Liver (tissue), 9 donors: ENCODE results near the gene IFT27. TPM values are rescaled to one million over a fixed set of nuclear protein-coding genes. Genes with fewer than 3 reads are reported as not detected.

Source experiments
- DNase-seq: peaks from one replicate; pipeline ENCODE4 v3.0.0-alpha.2; 2017; ENCODE audit warnings: low spot score
- H3K27ac ChIP-seq, 2 donors: one replicate each; pipeline ENCODE4 v1.7.0; 2013; ENCODE audit warnings: inconsistent platforms in 2 of 2, low read length in 2 of 2, control low read depth in 1 of 2, low read depth in 1 of 2, mild to moderate bottlenecking in 1 of 2
- H3K27me3 ChIP-seq, 4 donors: one replicate each; pipeline versions ENCODE4 v1.6.1 to v1.7.0; 2013; ENCODE audit warnings: low read length in 3 of 4, inconsistent platforms in 1 of 4, mild to moderate bottlenecking in 1 of 4, moderate library complexity in 1 of 4; ENCODE audit not compliant: control insufficient read depth in 4 of 4, insufficient read depth in 4 of 4
- H3K36me3 ChIP-seq, 4 donors: one replicate each; pipeline versions ENCODE4 v1.6.1 to v1.7.0; 2013; ENCODE audit warnings: low read length in 3 of 4, mild to moderate bottlenecking in 3 of 4, low read depth in 1 of 4, moderate library complexity in 1 of 4; ENCODE audit not compliant: control insufficient read depth in 4 of 4, insufficient read depth in 3 of 4
- H3K4me1 ChIP-seq, 4 donors: one replicate each; pipeline versions ENCODE4 v1.6.1 to v1.7.0; 2013; ENCODE audit warnings: low read length in 3 of 4, mild to moderate bottlenecking in 3 of 4, moderate library complexity in 1 of 4; ENCODE audit not compliant: control insufficient read depth in 4 of 4, insufficient read depth in 4 of 4
- H3K4me3 ChIP-seq, 3 donors: one replicate each; pipeline versions ENCODE4 v1.6.1 to v1.7.0; 2013; ENCODE audit warnings: low read length in 3 of 3, control low read depth in 1 of 3, low read depth in 1 of 3, mild to moderate bottlenecking in 1 of 3
- H3K9ac ChIP-seq, 2 donors: one replicate each; pipeline ENCODE4 v1.7.0; 2013; ENCODE audit warnings: low read length in 2 of 2, mild to moderate bottlenecking in 2 of 2, moderate library complexity in 2 of 2, control low read depth in 1 of 2, low read depth in 1 of 2
- H3K9me3 ChIP-seq, 4 donors: one replicate each; pipeline versions ENCODE4 v1.6.1 to v1.7.0; 2013; ENCODE audit warnings: low read length in 3 of 4; ENCODE audit not compliant: control insufficient read depth in 4 of 4
- ATF3 ChIP-seq: IDR thresholded peaks from 2 replicates; pipeline ENCODE4 v1.6.1; 2016; ENCODE audit warnings: antibody characterized with exemption
- CTCF ChIP-seq: fragments of 150-350 bp; IDR thresholded peaks from 2 replicates; pipeline ENCODE4 v1.5.1; 2017; ENCODE audit warnings: improper control_type of control experiment, low read depth, low read length; ENCODE audit not compliant: missing input control
- EGR1 ChIP-seq, 2 donors: IDR thresholded peaks; 2 replicates each; pipeline ENCODE4 v1.6.1; 2016 to 2018; ENCODE audit warnings: antibody characterized with exemption in 2 of 2, low read depth in 2 of 2
- FOXA1 ChIP-seq: IDR thresholded peaks from 2 replicates; pipeline ENCODE4 v1.6.1; 2016; ENCODE audit warnings: antibody characterized with exemption
- GABPA ChIP-seq, 2 donors: IDR thresholded peaks in 1 of 2; conservative IDR thresholded peaks in 1 of 2; 2 replicates each; pipeline ENCODE4 v1.6.1; 2016; ENCODE audit warnings: antibody characterized with exemption in 2 of 2, mild to moderate bottlenecking in 1 of 2, moderate library complexity in 1 of 2
- HNF4A ChIP-seq, 2 donors: conservative IDR thresholded peaks; 2 replicates each; pipeline ENCODE4 v1.6.1; 2016; ENCODE audit warnings: antibody characterized with exemption in 2 of 2, mild to moderate bottlenecking in 2 of 2
- HNF4G ChIP-seq: IDR thresholded peaks from 2 replicates; pipeline ENCODE4 v1.6.1; 2016; ENCODE audit warnings: antibody characterized with exemption
- JUND ChIP-seq, 2 donors: IDR thresholded peaks; 2 replicates each; pipeline ENCODE4 v1.6.1; 2016; ENCODE audit warnings: antibody characterized with exemption in 2 of 2
- MAX ChIP-seq: IDR thresholded peaks from 2 replicates; pipeline ENCODE4 v1.6.1; 2016; ENCODE audit warnings: antibody characterized with exemption
- NR2F2 ChIP-seq: IDR thresholded peaks from 2 replicates; pipeline ENCODE4 v1.6.1; 2016; ENCODE audit warnings: antibody characterized with exemption
- RAD21 ChIP-seq, 2 donors: IDR thresholded peaks; 2 replicates each; pipeline ENCODE4 v1.6.1; 2016; ENCODE audit warnings: antibody characterized with exemption in 2 of 2, mild to moderate bottlenecking in 2 of 2
- REST ChIP-seq: IDR thresholded peaks from 2 replicates; pipeline ENCODE4 v1.6.1; 2016; ENCODE audit warnings: antibody characterized with exemption, mild to moderate bottlenecking
- TAF1 ChIP-seq: conservative IDR thresholded peaks from 2 replicates; pipeline ENCODE4 v1.6.1; 2016; ENCODE audit warnings: antibody characterized with exemption, mild to moderate bottlenecking
- YY1 ChIP-seq: IDR thresholded peaks from 2 replicates; pipeline ENCODE4 v1.6.1; 2016; ENCODE audit warnings: antibody characterized with exemption, mild to moderate bottlenecking
- WGBS: extraction: QIAGEN DNeasy Blood & Tissue Kit; methylation state at CpG from one replicate; pipeline ENCODE4 v1.1.7; 2013; 5-methylcytosine and 5-hydroxymethylcytosine counted together
- polyA plus RNA-seq, 2 donors: library from polyadenylated mRNA; stranded (reverse) in 1 of 2; unstranded in 1 of 2; fragments of 200-250 nt in 1 of 2; fragments of >200 nt in 1 of 2; fragmentation: Nextera tagmentation in 1 of 2; extraction: Ambion mirVana in 1 of 2; gene quantifications; one replicate each; pipeline versions ENCODE4 v1.2.1 to v1.2.3, GENCODE V29; 2013 to 2015
- total RNA-seq, 2 donors: library from RNA; depleted of rRNA; stranded (reverse); fragments of >200 nt; gene quantifications; one replicate each; pipeline ENCODE4 v1.2.3, GENCODE V29; 2014
- donor health status: healthy.
- donor health status: healthy.
- donor health status: healthy.
- donor health status: healthy.
- donor health status: healthy.

The IFT27 gene
- total and polyA plus RNA-seq, 4 donors = 7.2 to 12.4 (median 9.6) TPM

- H3K9ac ChIP-seq = no peak overlapping the region
- WGBS = 75% methylated on average over 4 of the region's 4 CpGs
- DNase-seq = no peak
- no peak overlapping the region for H3K27ac ChIP-seq
- peaks cover 0 to 8% (median 1%) of the 10 kb centered on the region in 4 donors for H3K27me3 ChIP-seq
- no peak overlapping the region for H3K4me3 ChIP-seq
- no peak for TF ChIP-seq HNF4A (conservative IDR thresholded peaks at IDR 0.05)
- H3K4me1 ChIP-seq = no peaks in the 10 kb centered on the region
- H3K36me3 ChIP-seq = no peaks in the 10 kb centered on the region
- no peaks in the 10 kb centered on the region for H3K9me3 ChIP-seq
Observed at GRCh38 chr22:36724836-36725235, 51.1 kb downstream of the IFT27 start.

- Histone ChIP-seq H3K9ac (no peak overlapping the region), H3K36me3 (no peaks in the 10 kb centered on the region), H3K27me3 (peaks cover 0 to 13% (median 1%) of the 10 kb centered on the region in 4 donors), H3K4me1 (no peaks in the 10 kb centered on the region), H3K27ac (no peak overlapping the region), H3K4me3 (no peak overlapping the region), H3K9me3 (no peaks in the 10 kb centered on the region)
- no peak for DNase-seq
- no peak for TF ChIP-seq MAX
- no peak for TF ChIP-seq NR2F2
- TF ChIP-seq YY1 = no peak
- no peak for TF ChIP-seq HNF4A (conservative IDR thresholded peaks at IDR 0.05)
Observed at GRCh38 chr22:36722055-36722454, 53.9 kb downstream of the IFT27 start.

- H3K4me1 ChIP-seq = no peaks in the 10 kb centered on the region
- H3K9ac ChIP-seq = no peak overlapping the region
- 90% methylated on average over 1 of the region's 1 CpG for WGBS
- no peak for TF ChIP-seq YY1
- TF ChIP-seq REST = no peak
- no peak for TF ChIP-seq ATF3
- no peak for TF ChIP-seq JUND (IDR thresholded peaks at IDR 0.05)
- no peak for TF ChIP-seq MAX
- no peak for TF ChIP-seq TAF1
- TF ChIP-seq FOXA1 = no peak
- TF ChIP-seq HNF4G = no peak
- TF ChIP-seq CTCF = no peak
- TF ChIP-seq RAD21 (IDR thresholded peaks at IDR 0.05) = no peak
- TF ChIP-seq EGR1 (IDR thresholded peaks at IDR 0.05; ENCODE audit: low read depth in 2 of 2) = no peak
- no peak for TF ChIP-seq NR2F2
- no peak for TF ChIP-seq GABPA (IDR thresholded peaks at IDR 0.05 in 1 of 2, conservative IDR thresholded peaks at IDR 0.05 in 1 of 2)
- H3K9me3 ChIP-seq = no peaks in the 10 kb centered on the region
- no peak overlapping the region for H3K4me3 ChIP-seq
- H3K27ac ChIP-seq = no peak overlapping the region
- no peak for DNase-seq
- H3K36me3 ChIP-seq = no peaks in the 10 kb centered on the region
- H3K27me3 ChIP-seq = peaks cover 0 to 7% (median 0%) of the 10 kb centered on the region in 4 donors
Observed at GRCh38 chr22:36715647-36716046, 60.3 kb downstream of the IFT27 start.
